Liver (tissue), 9 donors: ENCODE results near the gene SLC35F4. TPM values are rescaled to one million over a fixed set of nuclear protein-coding genes. Genes with fewer than 3 reads are reported as not detected.

Experiments
- DNase-seq: peaks from one replicate; pipeline ENCODE4 v3.0.0-alpha.2; 2017; ENCODE audit warnings: low spot score
- H3K27ac ChIP-seq, 2 donors: one replicate each; pipeline ENCODE4 v1.7.0; 2013; ENCODE audit warnings: inconsistent platforms in 2 of 2, low read length in 2 of 2, control low read depth in 1 of 2, low read depth in 1 of 2, mild to moderate bottlenecking in 1 of 2
- H3K27me3 ChIP-seq, 4 donors: one replicate each; pipeline versions ENCODE4 v1.6.1 to v1.7.0; 2013; ENCODE audit warnings: low read length in 3 of 4, inconsistent platforms in 1 of 4, mild to moderate bottlenecking in 1 of 4, moderate library complexity in 1 of 4; ENCODE audit not compliant: control insufficient read depth in 4 of 4, insufficient read depth in 4 of 4
- H3K36me3 ChIP-seq, 4 donors: one replicate each; pipeline versions ENCODE4 v1.6.1 to v1.7.0; 2013; ENCODE audit warnings: low read length in 3 of 4, mild to moderate bottlenecking in 3 of 4, low read depth in 1 of 4, moderate library complexity in 1 of 4; ENCODE audit not compliant: control insufficient read depth in 4 of 4, insufficient read depth in 3 of 4
- H3K4me1 ChIP-seq, 4 donors: one replicate each; pipeline versions ENCODE4 v1.6.1 to v1.7.0; 2013; ENCODE audit warnings: low read length in 3 of 4, mild to moderate bottlenecking in 3 of 4, moderate library complexity in 1 of 4; ENCODE audit not compliant: control insufficient read depth in 4 of 4, insufficient read depth in 4 of 4
- H3K4me3 ChIP-seq, 3 donors: one replicate each; pipeline versions ENCODE4 v1.6.1 to v1.7.0; 2013; ENCODE audit warnings: low read length in 3 of 3, control low read depth in 1 of 3, low read depth in 1 of 3, mild to moderate bottlenecking in 1 of 3
- H3K9ac ChIP-seq, 2 donors: one replicate each; pipeline ENCODE4 v1.7.0; 2013; ENCODE audit warnings: low read length in 2 of 2, mild to moderate bottlenecking in 2 of 2, moderate library complexity in 2 of 2, control low read depth in 1 of 2, low read depth in 1 of 2
- H3K9me3 ChIP-seq, 4 donors: one replicate each; pipeline versions ENCODE4 v1.6.1 to v1.7.0; 2013; ENCODE audit warnings: low read length in 3 of 4; ENCODE audit not compliant: control insufficient read depth in 4 of 4
- ATF3 ChIP-seq: IDR thresholded peaks from 2 replicates; pipeline ENCODE4 v1.6.1; 2016; ENCODE audit warnings: antibody characterized with exemption
- EGR1 ChIP-seq, 2 donors: IDR thresholded peaks; 2 replicates each; pipeline ENCODE4 v1.6.1; 2016 to 2018; ENCODE audit warnings: antibody characterized with exemption in 2 of 2, low read depth in 2 of 2
- FOXA1 ChIP-seq: IDR thresholded peaks from 2 replicates; pipeline ENCODE4 v1.6.1; 2016; ENCODE audit warnings: antibody characterized with exemption
- FOXA2 ChIP-seq: IDR thresholded peaks from 2 replicates; pipeline ENCODE4 v1.6.1; 2016; ENCODE audit warnings: antibody characterized with exemption
- HNF4A ChIP-seq, 2 donors: conservative IDR thresholded peaks; 2 replicates each; pipeline ENCODE4 v1.6.1; 2016; ENCODE audit warnings: antibody characterized with exemption in 2 of 2, mild to moderate bottlenecking in 2 of 2
- HNF4G ChIP-seq: IDR thresholded peaks from 2 replicates; pipeline ENCODE4 v1.6.1; 2016; ENCODE audit warnings: antibody characterized with exemption
- RAD21 ChIP-seq, 2 donors: IDR thresholded peaks; 2 replicates each; pipeline ENCODE4 v1.6.1; 2016; ENCODE audit warnings: antibody characterized with exemption in 2 of 2, mild to moderate bottlenecking in 2 of 2
- RXRA ChIP-seq, 2 donors: IDR thresholded peaks; 2 replicates each; pipeline ENCODE4 v1.6.1; 2017 to 2018; ENCODE audit warnings: antibody characterized with exemption in 2 of 2, mild to moderate bottlenecking in 1 of 2
- SP1 ChIP-seq: IDR thresholded peaks from 2 replicates; pipeline ENCODE4 v1.6.1; 2018; ENCODE audit warnings: antibody characterized with exemption, mild to moderate bottlenecking
- TAF1 ChIP-seq: conservative IDR thresholded peaks from 2 replicates; pipeline ENCODE4 v1.6.1; 2016; ENCODE audit warnings: antibody characterized with exemption, mild to moderate bottlenecking
- YY1 ChIP-seq: IDR thresholded peaks from 2 replicates; pipeline ENCODE4 v1.6.1; 2016; ENCODE audit warnings: antibody characterized with exemption, mild to moderate bottlenecking
- WGBS: extraction: QIAGEN DNeasy Blood & Tissue Kit; methylation state at CpG from one replicate; pipeline ENCODE4 v1.1.7; 2013; 5-methylcytosine and 5-hydroxymethylcytosine counted together
- polyA plus RNA-seq, 2 donors: library from polyadenylated mRNA; stranded (reverse) in 1 of 2; unstranded in 1 of 2; fragments of 200-250 nt in 1 of 2; fragments of >200 nt in 1 of 2; fragmentation: Nextera tagmentation in 1 of 2; extraction: Ambion mirVana in 1 of 2; gene quantifications; one replicate each; pipeline versions ENCODE4 v1.2.1 to v1.2.3, GENCODE V29; 2013 to 2015
- total RNA-seq, 2 donors: library from RNA; depleted of rRNA; stranded (reverse); fragments of >200 nt; gene quantifications; one replicate each; pipeline ENCODE4 v1.2.3, GENCODE V29; 2014
- TF ChIP-seq, protein P1 (sequence below): IDR thresholded peaks from 2 replicates; pipeline ENCODE4 v1.6.1; 2016; ENCODE audit warnings: antibody characterized with exemption
- TF ChIP-seq, protein P2 (sequence below): fragments of 150-350 bp; IDR thresholded peaks from 2 replicates; pipeline ENCODE4 v1.5.1; 2017; ENCODE audit warnings: improper control_type of control experiment, low read depth, low read length; ENCODE audit not compliant: missing input control
- TF ChIP-seq, protein P3 (sequence below): IDR thresholded peaks from 2 replicates; pipeline ENCODE4 v1.6.1; 2016; ENCODE audit warnings: antibody characterized with exemption, mild to moderate bottlenecking
- donor health status: healthy.
- donor health status: healthy.
- donor health status: healthy.
- donor health status: healthy.
- donor health status: healthy.

The SLC35F4 gene
- total and polyA plus RNA-seq, 4 donors: not detected

GRCh38 chr14:57656853-57657252, 209.0 kb downstream of the SLC35F4 start:
- TF ChIP-seq, protein P1, sequence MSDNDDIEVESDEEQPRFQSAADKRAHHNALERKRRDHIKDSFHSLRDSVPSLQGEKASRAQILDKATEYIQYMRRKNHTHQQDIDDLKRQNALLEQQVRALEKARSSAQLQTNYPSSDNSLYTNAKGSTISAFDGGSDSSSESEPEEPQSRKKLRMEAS: no peak
- TF ChIP-seq, protein P2, sequence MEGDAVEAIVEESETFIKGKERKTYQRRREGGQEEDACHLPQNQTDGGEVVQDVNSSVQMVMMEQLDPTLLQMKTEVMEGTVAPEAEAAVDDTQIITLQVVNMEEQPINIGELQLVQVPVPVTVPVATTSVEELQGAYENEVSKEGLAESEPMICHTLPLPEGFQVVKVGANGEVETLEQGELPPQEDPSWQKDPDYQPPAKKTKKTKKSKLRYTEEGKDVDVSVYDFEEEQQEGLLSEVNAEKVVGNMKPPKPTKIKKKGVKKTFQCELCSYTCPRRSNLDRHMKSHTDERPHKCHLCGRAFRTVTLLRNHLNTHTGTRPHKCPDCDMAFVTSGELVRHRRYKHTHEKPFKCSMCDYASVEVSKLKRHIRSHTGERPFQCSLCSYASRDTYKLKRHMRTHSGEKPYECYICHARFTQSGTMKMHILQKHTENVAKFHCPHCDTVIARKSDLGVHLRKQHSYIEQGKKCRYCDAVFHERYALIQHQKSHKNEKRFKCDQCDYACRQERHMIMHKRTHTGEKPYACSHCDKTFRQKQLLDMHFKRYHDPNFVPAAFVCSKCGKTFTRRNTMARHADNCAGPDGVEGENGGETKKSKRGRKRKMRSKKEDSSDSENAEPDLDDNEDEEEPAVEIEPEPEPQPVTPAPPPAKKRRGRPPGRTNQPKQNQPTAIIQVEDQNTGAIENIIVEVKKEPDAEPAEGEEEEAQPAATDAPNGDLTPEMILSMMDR: no peak
- TF ChIP-seq SP1: no peak
- no peak for TF ChIP-seq HNF4G
- no peak for TF ChIP-seq FOXA1
- TF ChIP-seq TAF1: no peak
- TF ChIP-seq YY1: no peak
- TF ChIP-seq RAD21 (IDR thresholded peaks at IDR 0.05): no peak
- H3K36me3 ChIP-seq: no peaks in the 10 kb centered on the region
- H3K4me3 ChIP-seq: no peak overlapping the region
- H3K27ac ChIP-seq: no peak overlapping the region
- H3K4me1 ChIP-seq: no peaks in the 10 kb centered on the region
- no peaks in the 10 kb centered on the region for H3K27me3 ChIP-seq
- WGBS: 55% methylated on average over 3 of the region's 3 CpGs
- DNase-seq: no peak
- no peak overlapping the region for H3K9ac ChIP-seq
- H3K9me3 ChIP-seq: peaks cover 0 to 2% (median 0%) of the 10 kb centered on the region in 4 donors

GRCh38 chr14:57652769-57653168, 213.1 kb downstream of the SLC35F4 start:
- Histone ChIP-seq H3K36me3 (no peaks in the 10 kb centered on the region), H3K27me3 (no peaks in the 10 kb centered on the region), H3K9me3 (peaks cover 0 to 9% (median 0%) of the 10 kb centered on the region in 4 donors), H3K4me1 (no peaks in the 10 kb centered on the region), H3K27ac (no peak overlapping the region), H3K4me3 (no peak overlapping the region), H3K9ac (no peak overlapping the region)
- no peak for TF ChIP-seq FOXA2
- no peak for TF ChIP-seq SP1
- TF ChIP-seq, protein P2: no peak
- TF ChIP-seq RXRA (IDR thresholded peaks at IDR 0.05): no peak
- no peak for TF ChIP-seq HNF4G
- TF ChIP-seq ATF3: no peak
- DNase-seq: no peak

GRCh38 chr14:57641776-57642175, 224.1 kb downstream of the SLC35F4 start:
- H3K9me3 ChIP-seq: no peaks in the 10 kb centered on the region
- 16% methylated on average over 1 of the region's 1 CpG for WGBS
- H3K4me3 ChIP-seq: no peak overlapping the region
- H3K27ac ChIP-seq: no peak overlapping the region
- no peak for DNase-seq
- no peaks in the 10 kb centered on the region for H3K27me3 ChIP-seq
- H3K36me3 ChIP-seq: no peaks in the 10 kb centered on the region
- H3K9ac ChIP-seq: no peak overlapping the region
- no peaks in the 10 kb centered on the region for H3K4me1 ChIP-seq
- TF ChIP-seq, protein P3, sequence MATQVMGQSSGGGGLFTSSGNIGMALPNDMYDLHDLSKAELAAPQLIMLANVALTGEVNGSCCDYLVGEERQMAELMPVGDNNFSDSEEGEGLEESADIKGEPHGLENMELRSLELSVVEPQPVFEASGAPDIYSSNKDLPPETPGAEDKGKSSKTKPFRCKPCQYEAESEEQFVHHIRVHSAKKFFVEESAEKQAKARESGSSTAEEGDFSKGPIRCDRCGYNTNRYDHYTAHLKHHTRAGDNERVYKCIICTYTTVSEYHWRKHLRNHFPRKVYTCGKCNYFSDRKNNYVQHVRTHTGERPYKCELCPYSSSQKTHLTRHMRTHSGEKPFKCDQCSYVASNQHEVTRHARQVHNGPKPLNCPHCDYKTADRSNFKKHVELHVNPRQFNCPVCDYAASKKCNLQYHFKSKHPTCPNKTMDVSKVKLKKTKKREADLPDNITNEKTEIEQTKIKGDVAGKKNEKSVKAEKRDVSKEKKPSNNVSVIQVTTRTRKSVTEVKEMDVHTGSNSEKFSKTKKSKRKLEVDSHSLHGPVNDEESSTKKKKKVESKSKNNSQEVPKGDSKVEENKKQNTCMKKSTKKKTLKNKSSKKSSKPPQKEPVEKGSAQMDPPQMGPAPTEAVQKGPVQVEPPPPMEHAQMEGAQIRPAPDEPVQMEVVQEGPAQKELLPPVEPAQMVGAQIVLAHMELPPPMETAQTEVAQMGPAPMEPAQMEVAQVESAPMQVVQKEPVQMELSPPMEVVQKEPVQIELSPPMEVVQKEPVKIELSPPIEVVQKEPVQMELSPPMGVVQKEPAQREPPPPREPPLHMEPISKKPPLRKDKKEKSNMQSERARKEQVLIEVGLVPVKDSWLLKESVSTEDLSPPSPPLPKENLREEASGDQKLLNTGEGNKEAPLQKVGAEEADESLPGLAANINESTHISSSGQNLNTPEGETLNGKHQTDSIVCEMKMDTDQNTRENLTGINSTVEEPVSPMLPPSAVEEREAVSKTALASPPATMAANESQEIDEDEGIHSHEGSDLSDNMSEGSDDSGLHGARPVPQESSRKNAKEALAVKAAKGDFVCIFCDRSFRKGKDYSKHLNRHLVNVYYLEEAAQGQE: no peak
- TF ChIP-seq, protein P1: no peak
- no peak for TF ChIP-seq RXRA (IDR thresholded peaks at IDR 0.05)
- TF ChIP-seq SP1: no peak
- TF ChIP-seq, protein P2: no peak
- TF ChIP-seq HNF4G: no peak
- no peak for TF ChIP-seq EGR1 (IDR thresholded peaks at IDR 0.05; ENCODE audit: low read depth in 2 of 2)
- TF ChIP-seq HNF4A (conservative IDR thresholded peaks at IDR 0.05): no peak
- no peak for TF ChIP-seq FOXA2
